Smooth muscle cell (in vitro differentiated cells): ENCODE data around the gene ELMO2. TPM values are rescaled to one million over a fixed set of nuclear protein-coding genes. Genes with fewer than 3 reads are reported as not detected.

Experiments used
- DNase-seq: peaks from one replicate; lab custom pipeline; 2025; ENCODE audit not compliant: unreplicated experiment; lab: John Stamatoyannopoulos, UW
- H2AFZ ChIP-seq: fragments of 200-600 bp; sonication (generic); 2 replicates; pipeline ENCODE4 v1.6.0; 2016; ENCODE audit warnings: antibody characterized with exemption, low read depth, mild to moderate bottlenecking
- H3F3A ChIP-seq: fragments of 200-600 bp; sonication (generic); 2 replicates; pipeline ENCODE4 v1.6.0; 2017; ENCODE audit warnings: antibody characterized with exemption, low read depth
- H3K27ac ChIP-seq: fragments of 200-600 bp; sonication (generic); 2 replicates; pipeline ENCODE4 v1.5.1; 2016; ENCODE audit warnings: low read depth, mild to moderate bottlenecking
- H3K27me3 ChIP-seq: fragments of 200-600 bp; sonication (generic); 2 replicates; pipeline ENCODE4 v1.6.1; 2016; ENCODE audit warnings: low read depth, mild to moderate bottlenecking
- H3K36me3 ChIP-seq: fragments of 200-600 bp; sonication (generic); 2 replicates; pipeline ENCODE4 v1.5.1; 2016; ENCODE audit warnings: low read depth
- H3K4me1 ChIP-seq: fragments of 200-600 bp; sonication (generic); 2 replicates; pipeline ENCODE4 v1.5.1; 2016; ENCODE audit warnings: low read depth
- H3K4me2 ChIP-seq: fragments of 200-600 bp; sonication (generic); 2 replicates; pipeline ENCODE4 v1.6.0; 2016; ENCODE audit warnings: mild to moderate bottlenecking
- H3K4me3 ChIP-seq: fragments of 200-600 bp; sonication (generic); 2 replicates; pipeline ENCODE4 v1.5.1; 2016; ENCODE audit warnings: mild to moderate bottlenecking
- H3K79me2 ChIP-seq: fragments of 200-600 bp; sonication (generic); 2 replicates; pipeline ENCODE4 v1.6.0; 2016; ENCODE audit warnings: low read depth, mild to moderate bottlenecking
- H3K9ac ChIP-seq: fragments of 200-600 bp; sonication (generic); 2 replicates; pipeline ENCODE4 v1.6.0; 2016; ENCODE audit warnings: low read depth
- H3K9me3 ChIP-seq: fragments of 200-600 bp; sonication (generic); replicated peaks from 2 replicates; pipeline ENCODE4 v1.5.1; 2016; ENCODE audit warnings: low read depth
- H4K20me1 ChIP-seq: fragments of 200-600 bp; sonication (generic); 2 replicates; pipeline ENCODE4 v1.6.0; 2016; ENCODE audit warnings: low read depth
- CTCF ChIP-seq: fragments of 200-600 bp; sonication (generic); IDR thresholded peaks from 2 replicates; pipeline ENCODE4 v1.5.1; 2017; ENCODE audit warnings: borderline replicate concordance, mild to moderate bottlenecking, antibody characterized with exemption; ENCODE audit not compliant: insufficient read depth, poor library complexity, severe bottlenecking
- whole genome bisulfite sequencing: methylation state at CpG from one replicate; pipeline ENCODE4 v1.1.7; 2016; ENCODE audit warnings: low lambda C conversion rate; 5-methylcytosine and 5-hydroxymethylcytosine counted together
- polyA plus RNA-seq: library from polyadenylated mRNA; unstranded; fragments of >200 nt; fragmentation: Nextera tagmentation; extraction: Ambion mirVana; gene quantifications from 2 replicates; pipeline ENCODE4 v1.2.1, GENCODE V29; 2016
- total RNA-seq: library from RNA; depleted of rRNA; stranded (reverse); fragments of >200 nt; gene quantifications from 2 replicates; pipeline ENCODE4 v1.2.3, GENCODE V29; 2014

ELMO2 gene
- total and polyA plus RNA-seq, 2 experiments from 2014 or later = 24.9 to 33.1 TPM

- Histone ChIP-seq H3K4me1 (peaks cover 18% of the 10 kb centered on the region), H3K4me2 (peak overlapping the region; percentile 43), H3K9me3 (no peaks in the 10 kb centered on the region), H3F3A (no peaks in the 10 kb centered on the region), H4K20me1 (peaks cover 85% of the 10 kb centered on the region), H3K79me2 (peaks cover 75% of the 10 kb centered on the region), H3K27me3 (no peaks in the 10 kb centered on the region), H3K36me3 (no peaks in the 10 kb centered on the region), H3K27ac (peak overlapping the region; percentile 46), H3K4me3 (no peak overlapping the region), H3K9ac (no peak overlapping the region), H2AFZ (no peak overlapping the region)
- no peak for TF ChIP-seq CTCF
- WGBS = 72% methylated on average over 2 of the region's 2 CpGs
- DNase-seq = no peak
Observed at GRCh38 chr20:46402331-46402811, 4.0 kb downstream of the ELMO2 start.

DNA sequence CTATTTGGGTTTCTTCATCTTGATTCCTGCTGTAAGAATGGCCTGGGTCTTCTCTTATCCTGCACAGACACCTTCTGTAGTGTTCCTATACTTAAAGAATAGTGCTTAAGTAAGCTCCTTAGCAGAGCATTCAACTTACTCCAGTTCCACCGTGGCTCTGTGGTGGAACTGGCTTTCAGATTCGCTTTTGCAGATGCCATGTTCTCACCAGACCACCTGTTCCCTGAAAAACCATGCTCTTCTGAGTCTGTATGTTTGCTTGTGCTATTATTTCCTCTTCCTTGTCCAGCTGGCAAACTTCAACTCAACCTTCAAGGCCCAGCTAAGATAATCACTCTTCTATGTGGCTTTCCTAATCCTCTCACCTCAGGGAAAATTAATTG is 4.9 kb downstream of the ELMO2 start:
- no peak overlapping the region for H3K9ac ChIP-seq
- H3K4me1 ChIP-seq = peaks cover 18% of the 10 kb centered on the region
- H4K20me1 ChIP-seq = peaks cover 94% of the 10 kb centered on the region
- no peaks in the 10 kb centered on the region for H3K36me3 ChIP-seq
- H3K27ac ChIP-seq = peak overlapping the region; percentile 46
- DNase-seq = no peak
- peak overlapping the region; percentile 47 for H3K4me2 ChIP-seq
- no peak overlapping the region for H2AFZ ChIP-seq
- no peak overlapping the region for H3K4me3 ChIP-seq
- no peaks in the 10 kb centered on the region for H3K27me3 ChIP-seq
- no peak for TF ChIP-seq CTCF
- H3F3A ChIP-seq = no peaks in the 10 kb centered on the region
- H3K9me3 ChIP-seq = no peaks in the 10 kb centered on the region
- 89% methylated on average over 2 of the region's 2 CpGs for WGBS
- H3K79me2 ChIP-seq = peaks cover 83% of the 10 kb centered on the region

- Histone ChIP-seq H3K4me2 (peak overlapping the region; percentile 47), H2AFZ (no peak overlapping the region), H3K4me3 (no peak overlapping the region), H3K79me2 (peaks cover 88% of the 10 kb centered on the region), H3K27ac (peak overlapping the region; percentile 46), H4K20me1 (peaks cover 99% of the 10 kb centered on the region), H3K9me3 (no peaks in the 10 kb centered on the region), H3K36me3 (no peaks in the 10 kb centered on the region), H3K9ac (no peak overlapping the region), H3K4me1 (peaks cover 18% of the 10 kb centered on the region), H3F3A (no peaks in the 10 kb centered on the region), H3K27me3 (no peaks in the 10 kb centered on the region)
- no peak for DNase-seq
- TF ChIP-seq CTCF = no peak
- 41% methylated on average over 6 of the region's 6 CpGs for WGBS
Observed at GRCh38 chr20:46400828-46401477, 5.5 kb downstream of the ELMO2 start.

DNA sequence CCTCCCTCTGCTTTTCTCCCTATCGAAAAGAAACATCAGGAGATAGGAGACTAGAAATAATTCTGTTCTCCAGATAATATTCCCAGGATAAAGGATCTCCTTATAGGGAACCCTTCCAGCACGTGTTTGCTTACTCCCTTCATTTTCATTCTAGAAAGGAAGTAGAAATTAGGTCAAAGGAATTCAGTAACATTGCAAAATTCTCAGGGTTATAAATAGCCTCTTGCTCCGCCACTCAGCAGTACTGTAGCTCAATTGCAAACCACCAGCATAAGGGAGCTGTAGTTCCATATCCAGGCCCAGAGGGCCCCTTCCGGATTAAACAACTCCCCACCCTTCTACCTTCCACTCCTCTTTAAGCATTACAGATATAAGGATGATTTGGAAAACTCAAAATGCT is 6.2 kb downstream of the ELMO2 start:
- Histone ChIP-seq H3K4me1 (peaks cover 18% of the 10 kb centered on the region), H3K27ac (peak overlapping the region; percentile 46), H4K20me1 (peaks cover 99% of the 10 kb centered on the region), H2AFZ (no peak overlapping the region), H3K9ac (no peak overlapping the region), H3F3A (no peaks in the 10 kb centered on the region), H3K4me2 (peak overlapping the region; percentile 47), H3K36me3 (no peaks in the 10 kb centered on the region), H3K27me3 (no peaks in the 10 kb centered on the region), H3K79me2 (peaks cover 84% of the 10 kb centered on the region), H3K9me3 (no peaks in the 10 kb centered on the region), H3K4me3 (no peak overlapping the region)
- DNase-seq = no peak
- no peak for TF ChIP-seq CTCF
- 40% methylated on average over 4 of the region's 4 CpGs for WGBS
